DMS114 treated with DMSO at 0.1 percent for 48 hours (cell line): ENCODE results near the gene ARID1B.
"Not testable (repeated sequence)": the region's sequence is repeated elsewhere in the genome, so short reads cannot be mapped to it uniquely, and the experiment has no call there.

ENCODE experiments used
- DNase-seq: peaks from one replicate; lab custom pipeline; 2025; ENCODE audit not compliant: unreplicated experiment; lab: John Stamatoyannopoulos, UW

ARID1B gene

DNA sequence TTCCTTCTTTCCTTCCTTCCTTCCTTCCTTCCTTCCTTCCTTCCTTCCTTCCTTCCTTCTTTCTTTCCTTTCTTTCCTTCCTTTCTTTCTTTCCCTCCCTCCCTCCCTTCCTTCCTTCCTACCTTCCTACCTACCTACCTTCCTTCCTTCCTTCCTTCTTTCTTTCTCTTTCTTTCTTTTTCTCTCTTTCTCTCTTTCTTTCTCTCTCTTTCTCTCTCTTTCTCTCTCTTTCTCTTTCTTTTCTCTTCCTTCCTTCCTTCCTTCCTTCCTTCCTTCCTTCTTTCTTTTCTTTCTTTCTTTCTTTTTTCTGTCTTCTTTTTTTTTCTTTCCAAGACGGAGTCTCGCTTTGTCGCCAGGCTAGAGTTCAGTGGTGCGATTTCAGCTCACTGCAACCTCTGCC is 262.5 kb downstream of the ARID1B start:
- not testable (repeated sequence) for DNase-seq

GRCh38 chr6:157040191-157040590 is 263.0 kb downstream of the ARID1B start:
- no peak for DNase-seq

DNA sequence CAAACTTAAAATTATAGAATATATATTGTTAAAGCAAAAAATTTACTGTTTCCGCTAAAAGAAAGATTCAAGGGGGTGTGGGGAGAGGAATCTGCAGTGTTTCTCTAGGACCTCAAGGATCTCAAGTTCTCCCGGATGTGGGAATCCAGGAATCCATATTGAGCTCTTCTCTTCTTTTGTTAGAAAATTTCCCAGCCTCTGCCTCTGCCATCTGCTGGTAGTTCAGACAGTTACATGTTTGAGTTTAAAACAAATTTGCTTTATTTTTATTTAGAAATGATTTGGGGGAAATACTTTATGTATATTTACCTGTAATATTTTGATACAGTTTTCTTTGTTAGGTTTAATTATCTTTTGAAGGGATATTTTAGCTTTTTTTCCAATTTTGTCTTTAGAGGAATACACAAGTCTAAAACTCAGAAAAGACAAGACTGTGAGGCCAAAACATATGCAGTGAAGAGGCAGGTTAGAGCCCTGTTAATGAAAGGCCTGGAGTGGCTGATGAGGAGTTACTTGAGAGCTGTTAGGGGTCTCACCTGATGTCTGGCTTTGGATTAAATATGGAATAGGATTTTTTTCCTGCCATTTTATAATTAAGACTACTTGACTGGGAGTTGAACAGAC is 268.8 kb downstream of the ARID1B start:
- DNase-seq: peak; percentile 31

DNA sequence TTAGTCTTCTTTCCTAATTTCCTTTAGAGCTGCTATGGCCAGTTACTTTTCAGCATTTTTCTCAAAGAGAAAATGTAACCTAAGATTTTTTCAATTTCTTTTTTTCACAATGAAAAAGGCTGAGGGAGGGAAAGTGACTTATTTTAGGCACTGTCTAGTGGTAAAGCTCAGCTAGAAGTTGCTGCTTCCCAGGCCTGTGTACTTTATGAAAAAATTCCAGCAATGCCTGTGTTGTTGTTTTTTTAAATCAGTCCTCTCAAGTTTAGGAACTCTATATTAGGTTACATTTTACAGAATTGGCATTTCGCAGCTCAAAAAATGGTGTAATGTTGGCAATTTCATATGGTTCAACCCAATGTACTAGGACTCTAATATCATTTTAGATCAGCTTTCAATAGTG is 269.6 kb downstream of the ARID1B start:
- DNase-seq: no peak

GRCh38 chr6:157047328-157047727 is 270.1 kb downstream of the ARID1B start:
- DNase-seq: no peak

DNA sequence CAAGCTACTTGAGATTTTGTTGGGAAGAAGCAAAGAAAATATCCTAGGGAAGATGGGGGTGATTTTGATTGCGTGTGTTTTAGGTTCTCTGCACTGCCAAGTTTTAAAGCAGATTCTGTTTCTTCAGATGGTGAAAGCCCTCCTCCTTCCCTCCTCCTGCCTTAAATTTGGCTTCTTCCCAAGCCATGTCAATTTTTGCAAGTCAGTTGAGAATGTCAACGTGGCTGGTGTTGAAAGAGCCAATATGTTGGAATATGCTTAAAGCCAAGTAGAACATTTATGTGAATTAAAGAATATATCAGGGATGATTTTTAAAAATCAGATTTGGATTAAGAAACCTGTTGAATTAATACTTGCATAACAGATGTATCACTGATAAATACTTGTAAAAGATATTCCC is 270.8 kb downstream of the ARID1B start:
- no peak for DNase-seq

- no peak for DNase-seq
Observed at GRCh38 chr6:157049133-157049532, 272.0 kb downstream of the ARID1B start.

DNA sequence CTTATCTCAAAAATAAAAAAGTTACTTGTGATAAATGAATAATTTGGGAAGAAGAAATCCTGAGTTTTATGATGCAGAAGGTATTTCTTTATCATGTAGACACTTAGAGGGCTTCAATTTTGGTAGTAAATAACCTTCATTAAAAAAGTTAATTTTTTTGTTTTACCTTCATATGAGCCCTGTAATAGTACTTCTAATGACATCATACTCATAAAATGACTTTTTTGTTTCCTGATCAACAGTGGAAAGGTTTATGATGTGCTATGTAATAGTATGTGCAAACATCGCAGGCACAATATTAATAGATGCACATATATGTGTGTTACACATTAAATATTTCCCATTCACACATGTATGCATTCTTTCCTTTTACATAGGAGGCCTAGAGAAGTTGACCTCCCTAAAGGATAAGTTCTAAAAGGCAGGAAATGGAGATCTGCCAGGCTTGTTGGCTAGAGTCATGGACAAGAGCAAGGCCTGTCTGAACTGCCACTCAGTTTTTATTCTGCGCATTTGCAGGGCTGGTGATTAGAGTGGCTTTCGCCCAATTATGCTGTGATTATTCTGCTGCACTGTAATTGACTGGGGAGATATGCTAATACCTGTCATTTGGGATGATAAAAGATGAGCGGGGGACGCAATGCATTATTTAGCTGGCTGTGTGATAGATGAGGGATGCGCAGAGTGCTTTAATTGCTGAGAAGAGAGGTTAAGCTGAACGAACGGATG is 273.5 kb downstream of the ARID1B start:
- no peak for DNase-seq

GRCh38 chr6:157054531-157054979 is 277.4 kb downstream of the ARID1B start:
- no peak for DNase-seq

- no peak for DNase-seq
Observed at GRCh38 chr6:157055863-157056262, 278.7 kb downstream of the ARID1B start.

- DNase-seq: no peak
Observed at GRCh38 chr6:157056275-157056674, 279.1 kb downstream of the ARID1B start.

- DNase-seq: no peak
Observed at GRCh38 chr6:157058574-157058973, 281.4 kb downstream of the ARID1B start.

GRCh38 chr6:157059781-157060180 is 282.6 kb downstream of the ARID1B start:
- DNase-seq: no peak

GRCh38 chr6:157060440-157060952 is 283.3 kb downstream of the ARID1B start:
- no peak for DNase-seq

- DNase-seq: no peak
Observed at GRCh38 chr6:157061770-157062594, 284.8 kb downstream of the ARID1B start.

- DNase-seq: no peak
Observed at GRCh38 chr6:157063176-157063905, 286.2 kb downstream of the ARID1B start.

DNA sequence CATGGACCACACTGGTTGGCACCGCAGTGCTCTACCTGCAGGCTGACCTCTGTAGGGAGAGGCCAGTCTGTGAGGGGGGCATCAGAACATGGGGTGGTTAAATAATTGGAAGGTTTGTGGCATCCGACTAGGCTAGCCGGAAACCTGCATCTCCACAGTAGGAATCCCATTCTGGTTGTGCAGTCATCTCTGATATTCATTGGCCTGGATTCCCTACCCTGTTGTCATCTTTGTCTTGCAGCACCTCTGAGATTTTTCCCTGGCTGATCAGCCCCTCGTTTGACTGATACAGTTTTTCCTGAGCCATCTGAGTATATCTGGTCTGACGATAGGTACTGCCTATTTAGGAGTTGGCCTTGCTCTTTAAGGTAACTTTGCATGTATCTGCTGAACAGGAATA is 286.7 kb downstream of the ARID1B start:
- no peak for DNase-seq

- DNase-seq: no peak
Observed at GRCh38 chr6:157064502-157064901, 287.3 kb downstream of the ARID1B start.

DNA sequence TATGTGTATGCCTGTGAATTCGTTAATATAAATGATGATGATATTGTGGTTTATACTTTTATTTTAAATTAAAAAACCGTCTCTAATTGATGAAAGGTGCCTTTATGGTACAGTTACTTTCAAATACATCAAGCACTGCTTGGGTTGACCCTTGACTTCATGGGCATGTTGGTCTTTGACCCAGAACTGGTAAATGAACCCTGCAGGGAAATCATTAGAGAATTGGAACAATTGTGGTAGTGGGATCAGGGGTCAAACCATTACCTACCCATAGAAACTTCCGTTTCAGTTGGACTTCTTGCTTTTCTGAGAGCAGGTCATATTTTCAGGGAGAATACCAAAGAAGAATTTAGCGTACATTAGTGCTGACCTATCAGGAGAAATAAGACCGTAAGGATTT is 288.2 kb downstream of the ARID1B start:
- no peak for DNase-seq

GRCh38 chr6:157066781-157067491 is 289.8 kb downstream of the ARID1B start:
- DNase-seq: no peak
